Measurements from ENCODE around the gene TEAD1.

Gene TEAD1

GRCh38 chr11:12909879-12910278 lies 235.7 kb downstream of the TEAD1 start:
- no peak for DNase-seq

- DNase-seq, result no peak
These were observed 240.2 kb downstream of the TEAD1 start for GRCh38 chr11:12914400-12914912.

- DNase-seq, result no peak
These were observed 240.9 kb downstream of the TEAD1 start for GRCh38 chr11:12915093-12915492.

GRCh38 chr11:12917822-12918221 lies 243.6 kb downstream of the TEAD1 start:
- no peak for DNase-seq

- no peak for DNase-seq
These were observed 244.4 kb downstream of the TEAD1 start for GRCh38 chr11:12918667-12919066.

GRCh38 chr11:12922418-12922817 lies 248.2 kb downstream of the TEAD1 start:
- no peak for DNase-seq

GRCh38 chr11:12922980-12923507 lies 248.8 kb downstream of the TEAD1 start:
- DNase-seq, result no peak

- no peak for DNase-seq
These were observed 250.4 kb downstream of the TEAD1 start for GRCh38 chr11:12924650-12925049.

GRCh38 chr11:12925520-12925919 lies 251.3 kb downstream of the TEAD1 start:
- no peak for DNase-seq

GRCh38 chr11:12927221-12927620 lies 253.0 kb downstream of the TEAD1 start:
- DNase-seq, result no peak

- DNase-seq, result no peak
These were observed 253.7 kb downstream of the TEAD1 start for GRCh38 chr11:12927886-12928285.

- no peak for DNase-seq
These were observed 256.6 kb downstream of the TEAD1 start for GRCh38 chr11:12930850-12931249.

- no peak for DNase-seq
These were observed 258.3 kb downstream of the TEAD1 start for GRCh38 chr11:12932485-12932884.

GRCh38 chr11:12936200-12936599 lies 262.0 kb downstream of the TEAD1 start:
- DNase-seq, result no peak

- no peak for DNase-seq
These were observed 264.5 kb downstream of the TEAD1 start for GRCh38 chr11:12938590-12939247.

GRCh38 chr11:12941671-12942070 lies 267.4 kb downstream of the TEAD1 start:
- no peak for DNase-seq

- DNase-seq, result no peak
These were observed 267.9 kb downstream of the TEAD1 start for GRCh38 chr11:12942157-12942556.

GRCh38 chr11:12943311-12943710 lies 269.1 kb downstream of the TEAD1 start:
- no peak for DNase-seq

GRCh38 chr11:12944889-12945288 lies 270.7 kb downstream of the TEAD1 start:
- DNase-seq, result no peak

- no peak for DNase-seq
These were observed 275.2 kb downstream of the TEAD1 start for GRCh38 chr11:12949453-12949852.

- no peak for DNase-seq
These were observed 276.4 kb downstream of the TEAD1 start for GRCh38 chr11:12950670-12951069.

- DNase-seq, result no peak
These were observed 277.2 kb downstream of the TEAD1 start for GRCh38 chr11:12951376-12951775.

GRCh38 chr11:12952094-12952493 lies 277.9 kb downstream of the TEAD1 start:
- no peak for DNase-seq

GRCh38 chr11:12958986-12959385 lies 284.8 kb downstream of the TEAD1 start:
- no peak for DNase-seq

GRCh38 chr11:12961615-12962014 lies 287.4 kb downstream of the TEAD1 start:
- DNase-seq, result no peak

All from NCI-H2029 treated with DMSO at 0.1 percent for 48 hours (cell line).